Measurements from ENCODE around the gene HNRNPR.

GRCh38 chr1:23344987-23345472 lies 946 bp upstream of the HNRNPR start:
- TF ChIP-seq EZH2 (IDR thresholded peaks at IDR 0.05; ENCODE audit: low read length), result no peak
- TF ChIP-seq, protein P1, sequence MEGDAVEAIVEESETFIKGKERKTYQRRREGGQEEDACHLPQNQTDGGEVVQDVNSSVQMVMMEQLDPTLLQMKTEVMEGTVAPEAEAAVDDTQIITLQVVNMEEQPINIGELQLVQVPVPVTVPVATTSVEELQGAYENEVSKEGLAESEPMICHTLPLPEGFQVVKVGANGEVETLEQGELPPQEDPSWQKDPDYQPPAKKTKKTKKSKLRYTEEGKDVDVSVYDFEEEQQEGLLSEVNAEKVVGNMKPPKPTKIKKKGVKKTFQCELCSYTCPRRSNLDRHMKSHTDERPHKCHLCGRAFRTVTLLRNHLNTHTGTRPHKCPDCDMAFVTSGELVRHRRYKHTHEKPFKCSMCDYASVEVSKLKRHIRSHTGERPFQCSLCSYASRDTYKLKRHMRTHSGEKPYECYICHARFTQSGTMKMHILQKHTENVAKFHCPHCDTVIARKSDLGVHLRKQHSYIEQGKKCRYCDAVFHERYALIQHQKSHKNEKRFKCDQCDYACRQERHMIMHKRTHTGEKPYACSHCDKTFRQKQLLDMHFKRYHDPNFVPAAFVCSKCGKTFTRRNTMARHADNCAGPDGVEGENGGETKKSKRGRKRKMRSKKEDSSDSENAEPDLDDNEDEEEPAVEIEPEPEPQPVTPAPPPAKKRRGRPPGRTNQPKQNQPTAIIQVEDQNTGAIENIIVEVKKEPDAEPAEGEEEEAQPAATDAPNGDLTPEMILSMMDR (optimal IDR thresholded peaks at IDR 0.05 in 1 of 3, IDR thresholded peaks at IDR 0.05 in 1 of 3, conservative IDR thresholded peaks at IDR 0.05 in 1 of 3; ENCODE audit: extremely low read depth in 1 of 3, insufficient read depth in 2 of 3, low read length in 3 of 3), result no peak
